Upper lobe of left lung (tissue), 4 donors: ENCODE measurements around the gene RHBDL2.
"Not testable (repeated sequence)": the region's sequence is repeated elsewhere in the genome, so short reads cannot be mapped to it uniquely, and the experiment has no call there.

ENCODE experiments used
- CTCF ChIP-seq, 6 experiments: fragments of 450-650 bp in 4 of 6; fragments of 200-600 bp in 2 of 6; sonication (generic) in 2 of 6; IDR thresholded peaks; one replicate each; pipeline ENCODE4 v1.5.1; 2016 to 2019; ENCODE audit warnings: antibody characterized with exemption in 6 of 6
- EP300 ChIP-seq, 4 donors: sonication (generic); formaldehyde crosslinking; IDR thresholded peaks; one replicate each; pipeline ENCODE4 v1.5.1; 2017; ENCODE audit warnings: antibody characterized with exemption in 4 of 4, control low read depth in 2 of 4
- POLR2A ChIP-seq, 4 donors: fragments of 450-650 bp; IDR thresholded peaks; one replicate each; pipeline ENCODE4 v1.5.1; 2016 to 2017; ENCODE audit warnings: antibody characterized with exemption in 4 of 4, mild to moderate bottlenecking in 2 of 4
- POLR2AphosphoS5 ChIP-seq, 2 donors: sonication (generic); formaldehyde crosslinking; IDR thresholded peaks; one replicate each; pipeline ENCODE4 v1.5.1; 2017; ENCODE audit warnings: antibody characterized with exemption in 2 of 2

GRCh38 chr1:38977399-38978244 is 36.0 kb upstream of the RHBDL2 start:
- TF ChIP-seq POLR2A, EP300, CTCF, POLR2AphosphoS5 (IDR thresholded peaks at IDR 0.05): not testable (repeated sequence)
